Stomach smooth muscle (tissue), 2 donors: Measurements from ENCODE around the gene SLC13A3.

Experiments used
- H3K27ac ChIP-seq: one replicate; pipeline ENCODE4 v1.7.0; 2013; ENCODE audit warnings: mild to moderate bottlenecking, low read length, inconsistent platforms
- H3K27me3 ChIP-seq, 2 donors: one replicate each; pipeline ENCODE4 v1.7.0; 2013; ENCODE audit warnings: low read length in 2 of 2; ENCODE audit not compliant: insufficient read depth in 2 of 2, control insufficient read depth in 1 of 2
- H3K36me3 ChIP-seq, 2 donors: one replicate each; pipeline ENCODE4 v1.7.0; 2013; ENCODE audit warnings: low read length in 2 of 2; ENCODE audit not compliant: control insufficient read depth in 2 of 2, insufficient read depth in 2 of 2
- H3K4me1 ChIP-seq: one replicate; pipeline ENCODE4 v1.7.0; 2013; ENCODE audit warnings: low read length; ENCODE audit not compliant: control insufficient read depth, insufficient read depth
- H3K4me3 ChIP-seq, 2 donors: one replicate each; pipeline ENCODE4 v1.7.0; 2013; ENCODE audit warnings: low read length in 2 of 2
- H3K9ac ChIP-seq, 2 donors: one replicate each; pipeline ENCODE4 v1.7.0; 2013; ENCODE audit warnings: low read length in 2 of 2, mild to moderate bottlenecking in 1 of 2
- H3K9me3 ChIP-seq, 2 donors: one replicate each; pipeline ENCODE4 v1.7.0; 2013; ENCODE audit warnings: low read length in 2 of 2; ENCODE audit not compliant: control insufficient read depth in 2 of 2
- donor health status: healthy.
- donor health status: Pancreatic carcinoma.

The SLC13A3 gene

GRCh38 chr20:46590443-46590842 is 60.8 kb downstream of the SLC13A3 start:
- Histone ChIP-seq H3K36me3 (no peaks in the 10 kb centered on the region), H3K4me1 (no peaks in the 10 kb centered on the region), H3K27ac (no peak overlapping the region), H3K27me3 (no peaks in the 10 kb centered on the region), H3K4me3 (no peak overlapping the region), H3K9ac (no peak overlapping the region), H3K9me3 (no peaks in the 10 kb centered on the region)

- H3K36me3 ChIP-seq: no peaks in the 10 kb centered on the region
- no peaks in the 10 kb centered on the region for H3K4me1 ChIP-seq
- no peak overlapping the region for H3K27ac ChIP-seq
- H3K27me3 ChIP-seq: no peaks in the 10 kb centered on the region
- H3K4me3 ChIP-seq: no peak overlapping the region
- no peak overlapping the region for H3K9ac ChIP-seq
- no peaks in the 10 kb centered on the region for H3K9me3 ChIP-seq
Measured at GRCh38 chr20:46588532-46589511, 62.4 kb downstream of the SLC13A3 start.

GRCh38 chr20:46587986-46588385 is 63.3 kb downstream of the SLC13A3 start:
- H3K4me1 ChIP-seq: no peaks in the 10 kb centered on the region
- no peak overlapping the region for H3K4me3 ChIP-seq
- no peaks in the 10 kb centered on the region for H3K27me3 ChIP-seq
- no peak overlapping the region for H3K27ac ChIP-seq
- no peaks in the 10 kb centered on the region for H3K9me3 ChIP-seq
- H3K36me3 ChIP-seq: no peaks in the 10 kb centered on the region
- no peak overlapping the region for H3K9ac ChIP-seq

GRCh38 chr20:46586724-46587123 is 64.5 kb downstream of the SLC13A3 start:
- no peaks in the 10 kb centered on the region for H3K27me3 ChIP-seq
- no peaks in the 10 kb centered on the region for H3K4me1 ChIP-seq
- H3K9me3 ChIP-seq: no peaks in the 10 kb centered on the region

DNA sequence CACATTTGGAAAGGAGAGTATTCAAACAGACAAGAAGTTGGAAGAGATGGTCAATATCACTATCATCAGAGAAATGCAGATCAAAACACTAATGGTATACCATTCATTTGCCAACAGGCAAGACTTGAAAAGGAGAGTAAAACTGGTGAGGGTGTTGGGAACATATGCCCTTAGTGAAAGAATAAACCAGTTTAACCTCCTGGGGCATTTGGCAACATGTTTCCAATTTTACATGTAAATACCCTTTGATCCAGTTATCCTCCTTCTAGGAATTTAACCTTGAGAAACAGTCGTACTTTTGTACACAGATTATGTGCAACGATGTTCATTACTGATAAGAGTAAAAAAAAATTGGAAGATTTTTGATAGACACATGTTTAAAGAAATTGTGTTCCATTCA is 66.8 kb downstream of the SLC13A3 start:
- no peak overlapping the region for H3K4me3 ChIP-seq
- H3K27me3 ChIP-seq: no peaks in the 10 kb centered on the region
- no peaks in the 10 kb centered on the region for H3K4me1 ChIP-seq
- no peak overlapping the region for H3K27ac ChIP-seq
- no peak overlapping the region for H3K9ac ChIP-seq
- no peaks in the 10 kb centered on the region for H3K36me3 ChIP-seq
- no peaks in the 10 kb centered on the region for H3K9me3 ChIP-seq

More at GRCh38 chr20:46586724-46587123, 64.5 kb downstream of the SLC13A3 start:
- H3K36me3 ChIP-seq: no peaks in the 10 kb centered on the region
- no peak overlapping the region for H3K9ac ChIP-seq
- no peak overlapping the region for H3K27ac ChIP-seq
- H3K4me3 ChIP-seq: no peak overlapping the region

DNA sequence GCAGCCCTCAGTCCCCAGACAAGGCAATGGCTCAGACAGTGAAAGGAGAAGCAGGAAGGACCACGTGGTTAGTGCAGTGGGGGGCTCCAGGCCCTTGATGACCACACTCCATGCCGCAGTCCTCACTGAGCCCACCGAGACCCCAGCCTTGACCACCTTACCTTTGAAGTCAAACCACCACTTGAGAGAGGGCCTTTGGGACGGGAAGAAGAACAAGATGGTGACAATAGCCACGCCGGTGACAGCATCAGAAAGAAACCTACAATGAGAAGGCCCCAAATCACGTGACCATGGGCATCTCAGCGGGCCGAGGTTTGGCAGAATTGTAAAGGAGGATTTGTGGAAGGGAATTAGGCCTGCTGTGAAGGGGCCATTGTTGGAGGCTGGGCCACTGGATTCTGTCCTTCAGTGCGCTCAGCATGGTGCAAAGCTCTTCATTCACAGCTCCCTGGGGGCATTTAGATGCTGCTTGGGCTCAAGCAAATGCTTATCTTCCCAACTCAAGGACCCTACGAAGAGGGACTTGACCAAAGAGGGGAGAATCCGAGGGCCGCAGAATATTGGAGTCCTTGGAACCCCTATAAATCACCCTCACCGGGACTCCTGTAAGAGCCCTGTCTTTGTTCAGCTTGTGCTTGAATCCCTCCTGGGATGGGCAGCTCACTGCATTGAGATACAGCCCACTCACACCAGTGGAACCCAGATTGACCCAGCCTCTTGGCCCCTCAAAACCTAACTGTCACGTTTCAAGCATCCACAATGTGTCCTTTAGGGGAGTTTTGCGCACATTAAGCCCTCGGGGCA is 67.6 kb downstream of the SLC13A3 start:
- no peaks in the 10 kb centered on the region for H3K4me1 ChIP-seq
- H3K27ac ChIP-seq: no peak overlapping the region
- no peaks in the 10 kb centered on the region for H3K36me3 ChIP-seq
- H3K27me3 ChIP-seq: no peaks in the 10 kb centered on the region
- no peak overlapping the region for H3K4me3 ChIP-seq
- no peak overlapping the region for H3K9ac ChIP-seq
- no peaks in the 10 kb centered on the region for H3K9me3 ChIP-seq

- no peaks in the 10 kb centered on the region for H3K4me1 ChIP-seq
- H3K27ac ChIP-seq: no peak overlapping the region
- H3K4me3 ChIP-seq: no peak overlapping the region
- no peak overlapping the region for H3K9ac ChIP-seq
- no peaks in the 10 kb centered on the region for H3K9me3 ChIP-seq
- H3K36me3 ChIP-seq: no peaks in the 10 kb centered on the region
- no peaks in the 10 kb centered on the region for H3K27me3 ChIP-seq
Measured at GRCh38 chr20:46582648-46583047, 68.6 kb downstream of the SLC13A3 start.

DNA sequence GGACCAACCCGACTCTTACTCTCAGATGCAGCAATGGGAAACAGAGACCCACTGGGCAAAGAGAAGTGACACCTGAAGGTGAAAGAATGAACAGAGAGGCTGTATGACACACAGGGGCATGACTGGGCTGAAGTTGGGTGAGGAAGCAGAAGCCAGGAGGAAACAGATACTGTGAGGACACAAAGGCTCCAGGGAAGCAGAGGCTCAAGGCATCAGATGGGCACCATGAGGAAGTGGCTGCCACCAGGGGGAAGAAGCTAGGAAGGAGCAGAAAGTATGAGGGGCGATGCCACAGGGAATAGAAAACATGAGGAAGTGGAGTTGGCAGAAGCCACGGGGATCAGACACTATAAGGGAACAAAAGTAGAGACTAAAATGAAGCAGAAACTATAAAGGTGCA is 69.9 kb downstream of the SLC13A3 start:
- Histone ChIP-seq H3K9me3 (no peaks in the 10 kb centered on the region), H3K9ac (no peak overlapping the region), H3K27ac (no peak overlapping the region), H3K36me3 (no peaks in the 10 kb centered on the region), H3K4me1 (no peaks in the 10 kb centered on the region), H3K4me3 (no peak overlapping the region), H3K27me3 (no peaks in the 10 kb centered on the region)

- Histone ChIP-seq H3K9me3 (no peaks in the 10 kb centered on the region), H3K4me1 (no peaks in the 10 kb centered on the region), H3K9ac (no peak overlapping the region), H3K36me3 (no peaks in the 10 kb centered on the region), H3K27me3 (no peaks in the 10 kb centered on the region), H3K4me3 (no peak overlapping the region), H3K27ac (no peak overlapping the region)
Measured at GRCh38 chr20:46580613-46581205, 70.5 kb downstream of the SLC13A3 start.

DNA sequence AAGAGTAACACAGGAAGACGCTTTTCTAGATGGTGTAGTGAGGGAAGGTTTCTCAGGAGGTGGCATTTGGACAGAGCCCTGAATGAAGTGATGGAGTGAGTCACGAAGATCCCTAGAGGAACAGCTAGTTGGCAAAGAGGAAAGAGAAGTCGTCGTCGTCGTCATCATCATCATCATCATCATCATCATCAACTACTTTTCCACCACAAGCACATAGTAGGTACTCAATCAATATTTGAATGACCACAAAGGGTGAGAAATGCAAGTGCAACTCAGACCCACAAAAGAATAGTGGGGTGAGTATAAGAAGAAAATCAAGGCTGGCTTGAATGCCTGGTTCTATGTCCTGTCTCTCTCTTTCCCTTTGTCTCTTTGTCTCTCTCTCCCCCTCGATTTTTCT is 72.5 kb downstream of the SLC13A3 start:
- no peaks in the 10 kb centered on the region for H3K4me1 ChIP-seq
- no peaks in the 10 kb centered on the region for H3K9me3 ChIP-seq
- H3K36me3 ChIP-seq: no peaks in the 10 kb centered on the region
- no peak overlapping the region for H3K4me3 ChIP-seq
- no peaks in the 10 kb centered on the region for H3K27me3 ChIP-seq
- no peak overlapping the region for H3K27ac ChIP-seq
- H3K9ac ChIP-seq: no peak overlapping the region
